Fibroblast of villous mesenchyme (primary cell): ENCODE results near the gene SIPA1L3. TPM values are rescaled to one million over a fixed set of nuclear protein-coding genes. Genes with fewer than 3 reads are reported as not detected.

Experiments
- DNase-seq: peaks from one replicate; pipeline ENCODE4 v3.0.0-alpha.2; 2010; ENCODE audit warnings: low read depth
- H3K4me3 ChIP-seq: 2 replicates; pipeline ENCODE4 v1.5.1; 2011; ENCODE audit warnings: low read depth, mild to moderate bottlenecking, low read length
- total RNA-seq: library from RNA; depleted of rRNA; stranded (reverse); fragments of >200 nt; gene quantifications from 2 replicates; pipeline ENCODE4 v1.2.3, GENCODE V29; 2012
- TF ChIP-seq, protein P1 (sequence below): IDR thresholded peaks from 2 replicates; pipeline ENCODE4 v1.5.1; 2012; ENCODE audit warnings: low read depth, mild to moderate bottlenecking, low read length; ENCODE audit not compliant: insufficient read depth

Gene SIPA1L3
- total RNA-seq, 1 donor = 19.0 TPM

DNA sequence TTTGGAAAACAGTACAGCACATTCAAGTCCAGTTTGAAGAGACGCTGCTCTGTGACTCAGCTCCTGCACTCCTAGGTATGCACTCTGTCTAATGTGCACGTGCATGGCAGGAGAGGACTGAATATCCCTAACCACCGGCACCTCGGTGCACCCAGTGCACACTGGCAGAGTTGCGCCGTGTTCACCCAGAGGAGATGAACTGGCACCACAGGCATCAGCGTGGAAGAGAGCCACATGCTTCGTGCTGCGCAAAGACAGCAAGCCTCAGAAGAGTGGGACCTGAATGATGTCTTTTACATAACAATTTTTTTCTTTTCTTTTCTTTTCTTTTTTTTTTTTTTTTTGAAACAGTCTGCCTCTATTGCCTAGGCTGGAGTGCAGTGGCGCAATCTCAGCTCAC, 194.7 kb downstream of the SIPA1L3 start:
- no peak for DNase-seq
- H3K4me3 ChIP-seq = no peak overlapping the region
- TF ChIP-seq, protein P1, sequence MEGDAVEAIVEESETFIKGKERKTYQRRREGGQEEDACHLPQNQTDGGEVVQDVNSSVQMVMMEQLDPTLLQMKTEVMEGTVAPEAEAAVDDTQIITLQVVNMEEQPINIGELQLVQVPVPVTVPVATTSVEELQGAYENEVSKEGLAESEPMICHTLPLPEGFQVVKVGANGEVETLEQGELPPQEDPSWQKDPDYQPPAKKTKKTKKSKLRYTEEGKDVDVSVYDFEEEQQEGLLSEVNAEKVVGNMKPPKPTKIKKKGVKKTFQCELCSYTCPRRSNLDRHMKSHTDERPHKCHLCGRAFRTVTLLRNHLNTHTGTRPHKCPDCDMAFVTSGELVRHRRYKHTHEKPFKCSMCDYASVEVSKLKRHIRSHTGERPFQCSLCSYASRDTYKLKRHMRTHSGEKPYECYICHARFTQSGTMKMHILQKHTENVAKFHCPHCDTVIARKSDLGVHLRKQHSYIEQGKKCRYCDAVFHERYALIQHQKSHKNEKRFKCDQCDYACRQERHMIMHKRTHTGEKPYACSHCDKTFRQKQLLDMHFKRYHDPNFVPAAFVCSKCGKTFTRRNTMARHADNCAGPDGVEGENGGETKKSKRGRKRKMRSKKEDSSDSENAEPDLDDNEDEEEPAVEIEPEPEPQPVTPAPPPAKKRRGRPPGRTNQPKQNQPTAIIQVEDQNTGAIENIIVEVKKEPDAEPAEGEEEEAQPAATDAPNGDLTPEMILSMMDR = no peak

DNA sequence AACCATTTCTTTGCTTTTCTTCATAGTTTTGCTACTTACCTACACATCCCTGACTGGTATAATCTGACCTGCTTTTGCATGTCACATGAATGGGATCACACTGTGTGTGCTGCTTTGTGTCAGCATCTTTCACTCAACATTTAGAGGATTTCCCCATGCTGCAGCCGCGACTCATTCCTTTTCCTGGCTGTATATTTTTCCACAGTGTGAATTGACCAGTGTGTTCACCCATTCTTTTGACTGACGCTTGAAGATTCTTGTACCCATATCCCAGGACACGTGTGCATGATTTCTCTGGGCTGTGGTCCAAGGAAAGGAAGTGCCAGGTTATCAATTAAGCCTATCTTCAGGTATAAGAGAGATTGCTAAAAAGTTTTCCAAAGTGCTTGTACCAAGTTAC, 198.6 kb downstream of the SIPA1L3 start:
- TF ChIP-seq, protein P1 = no peak
- DNase-seq = no peak
- no peak overlapping the region for H3K4me3 ChIP-seq

DNA sequence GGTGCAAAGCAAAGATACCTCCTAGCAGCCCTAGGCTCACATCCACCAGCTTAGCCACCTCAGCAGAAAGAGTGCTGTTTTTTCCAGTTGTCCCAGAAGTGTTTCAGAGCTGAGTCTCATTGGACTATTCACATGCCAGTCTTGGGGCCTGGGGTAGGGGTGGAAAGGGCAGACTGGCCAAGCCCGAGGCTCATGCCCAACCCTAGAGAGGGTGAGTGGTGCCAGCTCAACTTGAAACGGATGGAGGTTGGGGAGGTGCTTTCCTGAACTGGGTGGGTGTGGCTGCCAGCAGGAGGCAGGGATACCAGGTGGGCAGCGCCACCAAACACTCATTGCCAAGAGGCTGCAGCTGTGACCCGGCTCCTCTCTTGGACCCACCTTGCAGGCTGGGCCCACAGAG, 200.1 kb downstream of the SIPA1L3 start:
- no peak for DNase-seq
- TF ChIP-seq, protein P1 = no peak
- H3K4me3 ChIP-seq = no peak overlapping the region

DNA sequence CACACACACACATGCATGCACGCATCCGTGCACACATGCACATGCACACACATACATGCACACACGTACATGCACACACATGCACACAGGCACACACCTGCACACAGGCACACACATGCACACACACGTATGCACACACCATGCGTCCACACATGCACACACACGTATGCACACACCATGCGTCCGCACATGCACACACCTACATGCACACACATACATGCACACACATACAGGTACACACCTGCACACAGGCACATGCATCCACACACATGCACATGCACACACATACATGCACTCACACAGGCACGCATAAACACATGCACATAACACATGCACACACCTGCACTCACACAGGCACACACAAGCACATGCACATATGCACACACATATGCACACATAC, 204.9 kb downstream of the SIPA1L3 start:
- TF ChIP-seq, protein P1 = no peak
- H3K4me3 ChIP-seq = no peak overlapping the region
- no peak for DNase-seq

DNA sequence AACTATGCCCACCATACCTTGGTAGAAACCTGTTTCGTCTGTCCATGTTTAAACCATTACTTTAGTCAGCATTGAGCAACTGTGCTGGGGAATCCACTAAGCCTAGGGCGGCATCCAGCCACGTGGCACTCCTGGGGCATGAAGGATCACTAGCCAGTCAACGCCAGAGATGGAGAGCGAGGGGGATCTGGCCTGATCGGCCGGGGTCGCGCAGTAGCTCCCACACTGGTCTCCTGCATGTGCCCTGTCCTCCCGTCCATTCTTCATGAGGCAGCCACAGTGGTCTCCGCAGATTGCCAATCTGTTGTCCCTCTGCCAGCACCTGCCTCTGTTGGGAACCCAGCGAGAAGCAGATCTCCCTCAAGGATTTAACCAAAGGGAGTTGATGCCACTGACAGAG, 207.6 kb downstream of the SIPA1L3 start:
- no peak for DNase-seq
- H3K4me3 ChIP-seq = no peak overlapping the region
- TF ChIP-seq, protein P1 = no peak

DNA sequence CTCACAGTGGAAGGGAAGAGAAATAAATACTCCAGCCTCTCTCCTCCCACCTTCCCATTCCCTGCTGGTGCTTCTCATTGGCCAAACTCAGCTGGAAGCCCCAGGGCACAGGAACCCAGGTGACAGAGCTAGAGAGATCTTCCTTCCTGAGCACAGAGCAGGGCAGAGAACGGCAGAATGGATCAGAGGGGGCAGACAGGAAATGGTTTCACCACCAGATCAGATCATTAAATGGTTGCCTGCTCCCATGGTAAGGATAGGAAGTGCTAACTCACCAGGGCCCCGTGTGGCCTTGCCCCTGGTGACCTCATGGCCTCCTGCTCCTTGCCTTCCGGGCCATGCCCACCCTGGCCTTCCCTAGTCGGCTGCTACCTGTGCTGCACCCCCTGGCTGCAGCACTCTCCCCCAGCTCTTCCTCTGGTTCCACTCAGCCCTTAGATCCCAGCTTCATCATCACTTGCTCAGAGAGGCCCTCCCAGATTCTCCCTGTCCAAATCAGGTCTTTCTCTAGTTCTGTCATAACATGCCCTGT, 208.3 kb downstream of the SIPA1L3 start:
- no peak for DNase-seq
- TF ChIP-seq, protein P1 = no peak
- no peak overlapping the region for H3K4me3 ChIP-seq

DNA sequence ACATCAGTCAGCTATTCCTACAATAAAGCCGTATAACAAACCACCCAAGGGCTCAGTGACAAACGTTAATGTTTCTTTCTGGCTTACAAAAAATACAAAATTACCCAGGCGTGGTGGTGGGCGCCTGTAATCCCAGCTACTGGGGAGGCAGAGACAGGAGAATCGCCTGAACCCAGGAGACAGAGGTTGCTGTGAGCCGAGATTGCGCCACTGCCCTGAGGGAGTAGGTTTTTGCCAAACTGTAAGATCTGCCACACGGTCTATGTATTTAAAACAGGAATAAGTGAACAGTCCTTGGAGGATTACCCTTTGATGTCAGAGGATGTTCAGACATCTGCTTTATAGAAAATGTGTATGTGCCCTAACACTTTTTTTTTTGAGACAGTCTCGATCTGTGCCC, 211.2 kb downstream of the SIPA1L3 start:
- H3K4me3 ChIP-seq = no peak overlapping the region
- TF ChIP-seq, protein P1 = no peak
- DNase-seq = no peak
